ENCODE results near the gene ARMC12.
"Not testable (repeated sequence)": the region's sequence is repeated elsewhere in the genome, so short reads cannot be mapped to it uniquely, and the experiment has no call there.

Gene ARMC12

DNA sequence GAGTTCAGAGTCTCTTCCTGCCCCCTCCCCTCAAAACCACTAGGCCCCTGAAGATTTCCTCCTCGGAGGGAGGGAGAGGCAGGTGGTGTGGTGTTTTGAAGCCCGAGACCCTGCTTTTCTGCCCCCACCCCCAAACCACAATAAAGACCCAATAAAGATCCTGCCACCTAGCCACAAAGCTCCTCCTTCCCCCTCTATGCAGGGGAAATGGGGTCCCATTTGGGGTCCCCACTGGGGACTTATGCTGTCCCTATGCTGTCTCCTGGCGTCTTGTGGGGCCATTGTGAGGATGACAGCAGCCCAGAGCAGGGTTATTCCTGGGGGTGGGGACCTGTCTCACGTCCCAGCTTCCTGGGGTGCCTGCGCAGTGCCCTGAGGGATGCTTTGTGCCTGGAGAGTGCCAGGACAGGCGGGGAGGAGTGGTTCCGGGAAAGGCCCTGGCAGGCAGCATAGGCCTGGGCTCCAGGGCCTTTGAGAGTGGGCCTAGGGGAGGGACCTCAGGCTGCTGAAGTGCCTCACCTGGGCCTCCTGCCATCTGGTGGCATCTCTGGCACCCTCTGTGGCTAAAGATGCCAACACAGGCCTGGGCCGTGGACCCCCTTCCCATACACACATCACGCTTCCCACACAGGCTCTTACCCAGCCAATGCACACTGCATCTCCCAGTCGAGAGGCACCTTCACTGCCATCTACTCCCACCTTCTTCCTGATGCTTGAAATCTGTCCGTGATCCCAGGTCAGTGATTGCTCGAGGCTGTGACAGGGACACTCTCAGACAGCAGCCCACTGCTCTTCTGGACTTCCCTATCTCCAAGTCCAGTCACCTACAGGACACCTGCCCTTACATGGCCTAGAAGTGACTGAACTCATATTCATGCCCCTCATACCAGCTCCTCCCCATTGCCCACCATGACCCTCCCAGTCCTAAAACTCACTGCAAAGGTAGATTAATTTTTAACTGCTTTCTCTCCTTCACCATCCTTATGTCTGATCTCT is 7.9 kb upstream of the ARMC12 start:
- no peak for DNase-seq (ENCODE audit: low read depth in 2 of 2)
- TF ChIP-seq, protein P1, sequence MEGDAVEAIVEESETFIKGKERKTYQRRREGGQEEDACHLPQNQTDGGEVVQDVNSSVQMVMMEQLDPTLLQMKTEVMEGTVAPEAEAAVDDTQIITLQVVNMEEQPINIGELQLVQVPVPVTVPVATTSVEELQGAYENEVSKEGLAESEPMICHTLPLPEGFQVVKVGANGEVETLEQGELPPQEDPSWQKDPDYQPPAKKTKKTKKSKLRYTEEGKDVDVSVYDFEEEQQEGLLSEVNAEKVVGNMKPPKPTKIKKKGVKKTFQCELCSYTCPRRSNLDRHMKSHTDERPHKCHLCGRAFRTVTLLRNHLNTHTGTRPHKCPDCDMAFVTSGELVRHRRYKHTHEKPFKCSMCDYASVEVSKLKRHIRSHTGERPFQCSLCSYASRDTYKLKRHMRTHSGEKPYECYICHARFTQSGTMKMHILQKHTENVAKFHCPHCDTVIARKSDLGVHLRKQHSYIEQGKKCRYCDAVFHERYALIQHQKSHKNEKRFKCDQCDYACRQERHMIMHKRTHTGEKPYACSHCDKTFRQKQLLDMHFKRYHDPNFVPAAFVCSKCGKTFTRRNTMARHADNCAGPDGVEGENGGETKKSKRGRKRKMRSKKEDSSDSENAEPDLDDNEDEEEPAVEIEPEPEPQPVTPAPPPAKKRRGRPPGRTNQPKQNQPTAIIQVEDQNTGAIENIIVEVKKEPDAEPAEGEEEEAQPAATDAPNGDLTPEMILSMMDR (IDR thresholded peaks at IDR 0.05; ENCODE audit: low read depth, low read length): no peak
- H3K4me3 ChIP-seq (replicated peaks in 1 of 2; ENCODE audit: low read depth in 2 of 2, low read length in 2 of 2): peak overlapping the region in 1 of 2 donors; percentile 31

DNA sequence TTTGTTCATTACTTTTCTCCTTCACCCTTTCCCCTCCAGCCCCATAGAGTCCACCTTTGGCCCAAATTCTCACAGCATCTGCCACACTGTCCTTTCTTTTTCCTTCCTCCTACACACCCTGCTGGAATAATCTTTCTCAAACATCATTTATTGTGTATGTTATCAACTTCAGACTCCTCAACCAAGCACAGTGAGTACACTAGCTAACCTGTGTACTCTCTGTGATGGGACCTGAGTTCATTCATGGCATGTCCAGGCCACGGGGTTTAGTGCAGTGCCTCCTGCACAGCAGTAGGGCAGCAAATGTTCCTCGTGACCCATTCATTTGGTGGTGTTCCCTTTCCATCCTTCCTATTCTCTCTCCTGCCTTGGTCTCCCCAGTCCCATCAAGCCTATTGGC is 7.1 kb upstream of the ARMC12 start:
- no peak overlapping the region for H3K4me3 ChIP-seq (replicated peaks in 1 of 2; ENCODE audit: low read depth in 2 of 2, low read length in 2 of 2)
- DNase-seq (ENCODE audit: low read depth in 2 of 2): no peak
- TF ChIP-seq, protein P1 (IDR thresholded peaks at IDR 0.05; ENCODE audit: low read depth, low read length): no peak

DNA sequence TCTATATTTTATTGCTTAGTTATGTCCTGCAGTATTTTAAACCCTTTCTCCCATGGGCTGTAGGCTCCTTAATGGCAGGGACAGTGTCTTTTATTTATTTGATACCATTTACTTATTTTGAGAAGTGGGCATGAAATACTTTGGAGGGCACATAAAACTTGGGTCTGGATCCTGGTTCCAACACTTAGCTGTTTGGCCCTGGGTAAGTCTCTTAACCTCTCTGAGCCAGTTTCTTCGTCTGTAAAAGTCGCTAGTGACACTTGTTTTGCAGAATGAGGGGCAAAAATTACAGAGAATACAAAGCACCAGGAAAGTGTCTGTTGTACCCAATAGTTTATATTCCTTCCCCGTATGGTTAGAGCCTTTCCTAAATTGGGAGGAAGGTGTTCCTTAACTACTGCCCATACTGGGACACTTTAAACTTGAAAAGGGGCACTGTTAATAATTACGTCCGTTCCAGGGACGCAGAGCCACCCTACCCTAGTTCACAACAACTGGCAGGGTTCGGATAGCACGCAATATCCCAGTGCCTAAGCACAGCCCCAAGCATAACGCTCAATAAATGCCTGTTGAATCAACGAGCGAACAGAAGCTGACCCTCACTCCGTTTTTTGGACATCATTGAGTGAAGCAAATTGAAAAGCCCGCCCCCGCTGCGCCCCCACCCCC is 6.0 kb upstream of the ARMC12 start:
- peak overlapping the region in 1 of 2 donors; percentile 13 for H3K4me3 ChIP-seq (replicated peaks in 1 of 2; ENCODE audit: low read depth in 2 of 2, low read length in 2 of 2)
- TF ChIP-seq, protein P1 (IDR thresholded peaks at IDR 0.05; ENCODE audit: low read depth, low read length): no peak
- DNase-seq (ENCODE audit: low read depth in 2 of 2): no peak

DNA sequence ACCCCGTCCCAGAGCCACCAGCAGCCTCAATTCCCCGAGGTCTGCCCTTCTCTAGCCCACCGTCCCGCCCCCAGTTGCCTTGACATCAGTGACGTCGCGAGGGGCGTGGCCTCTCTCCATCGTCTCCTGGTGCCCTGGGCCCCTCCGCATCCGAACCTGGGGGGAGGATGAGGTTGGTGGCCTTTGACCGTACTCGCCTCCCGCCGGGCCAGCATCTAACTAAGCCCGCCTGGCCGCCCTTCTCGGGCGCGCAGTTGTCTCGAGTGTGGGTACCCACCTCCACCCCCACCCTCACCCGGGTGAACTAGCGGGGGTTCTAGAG is 5.5 kb upstream of the ARMC12 start:
- H3K4me3 ChIP-seq (replicated peaks in 1 of 2; ENCODE audit: low read depth in 2 of 2, low read length in 2 of 2): peak overlapping the region; percentile 53 to 54
- peak; percentile 88 to 92 for DNase-seq (ENCODE audit: low read depth in 2 of 2)
- TF ChIP-seq, protein P1 (IDR thresholded peaks at IDR 0.05; ENCODE audit: low read depth, low read length): no peak

DNA sequence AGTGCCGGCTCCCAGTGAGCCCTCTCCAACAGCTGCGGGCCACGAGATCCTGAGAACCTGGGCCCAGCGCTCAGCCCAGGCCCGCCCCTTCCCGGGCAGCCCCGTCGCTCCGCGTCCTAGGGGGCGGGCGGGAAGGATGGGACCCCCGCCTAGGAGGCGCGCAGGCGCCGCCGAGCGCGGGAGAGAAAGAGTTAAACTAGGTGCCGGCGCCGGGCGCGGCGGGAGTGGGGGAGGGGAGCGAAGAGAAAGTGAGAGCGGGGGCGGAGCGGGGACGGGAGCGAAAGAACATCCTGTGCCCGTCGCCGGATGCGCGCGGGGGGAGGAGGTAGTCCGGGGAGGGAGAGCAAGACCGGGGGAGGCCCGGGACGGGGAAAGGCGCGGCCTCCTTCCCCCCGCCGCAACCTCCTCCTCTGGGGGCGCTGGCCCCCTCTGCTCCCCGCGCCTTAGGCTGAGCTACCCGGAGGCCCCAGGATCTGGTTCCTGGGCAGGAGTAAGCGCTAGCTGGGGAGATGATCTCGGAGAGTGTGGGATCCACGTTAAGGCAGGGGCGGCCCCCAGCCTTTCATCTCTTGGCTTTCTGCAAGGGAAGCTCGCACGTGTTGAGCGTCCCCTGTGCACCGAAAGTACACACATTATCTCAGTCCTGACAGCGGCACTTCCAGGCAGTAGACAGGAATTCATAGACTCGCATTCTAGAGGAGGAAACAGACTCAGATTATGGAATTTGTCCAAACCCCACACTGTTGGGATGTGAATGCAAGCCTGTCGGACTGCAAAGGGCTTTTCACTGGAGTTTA is 4.9 kb upstream of the ARMC12 start:
- TF ChIP-seq, protein P1 (IDR thresholded peaks at IDR 0.05; ENCODE audit: low read depth, low read length): peak; percentile 3
- DNase-seq (ENCODE audit: low read depth in 2 of 2): peak; percentile 98 to 99
- peak overlapping the region; percentile 53 to 54 for H3K4me3 ChIP-seq (replicated peaks in 1 of 2; ENCODE audit: low read depth in 2 of 2, low read length in 2 of 2)

DNA sequence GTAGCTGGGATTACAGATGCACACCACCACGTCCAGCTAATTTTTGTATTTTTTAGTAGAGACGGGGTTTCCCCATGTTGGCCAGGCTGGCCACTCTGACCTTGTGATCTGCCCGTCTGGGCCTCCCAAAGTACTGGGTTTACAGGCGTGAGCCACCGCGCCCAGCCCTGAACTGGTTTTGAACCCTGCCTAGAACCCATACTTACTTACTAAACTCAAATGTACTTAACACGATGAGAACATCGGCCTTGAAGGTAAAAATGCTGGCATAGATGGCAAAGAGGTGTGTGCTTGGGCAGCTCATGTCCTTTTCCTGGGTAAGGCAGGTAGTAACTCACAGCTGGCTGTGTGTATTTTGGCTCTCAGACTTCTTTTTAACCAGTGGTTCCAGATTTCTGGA is 3.2 kb upstream of the ARMC12 start:
- TF ChIP-seq, protein P1 (IDR thresholded peaks at IDR 0.05; ENCODE audit: low read depth, low read length): no peak
- DNase-seq (ENCODE audit: low read depth in 2 of 2): no peak
- no peak overlapping the region for H3K4me3 ChIP-seq (replicated peaks in 1 of 2; ENCODE audit: low read depth in 2 of 2, low read length in 2 of 2)

DNA sequence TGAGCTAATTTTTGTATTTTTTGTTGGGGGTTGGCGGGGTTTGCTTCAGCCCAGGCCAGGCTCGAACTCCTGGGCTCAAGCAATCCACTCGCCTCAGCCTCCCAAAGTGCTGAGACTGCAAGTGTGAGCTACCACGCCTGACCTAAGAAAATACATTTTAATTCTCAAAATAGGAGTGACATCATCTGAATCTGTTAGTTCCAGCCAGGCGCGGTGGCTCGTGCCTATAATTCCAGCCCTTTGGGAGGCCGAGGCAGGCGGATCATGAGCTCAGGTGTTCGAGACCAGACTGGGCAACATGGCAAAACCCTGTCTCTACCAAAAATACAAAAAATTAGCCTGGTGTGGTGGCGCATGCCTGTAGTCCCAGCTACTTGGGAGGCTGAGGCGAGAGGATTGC is 2.5 kb upstream of the ARMC12 start:
- not testable (repeated sequence) for DNase-seq (ENCODE audit: low read depth in 2 of 2)

More for the DNA sequence above, 2.5 kb upstream of the ARMC12 start:
- not testable (repeated sequence) for H3K4me3 ChIP-seq (replicated peaks in 1 of 2; ENCODE audit: low read depth in 2 of 2, low read length in 2 of 2)
